IMR-90 (cell line): ENCODE measurements around the gene RPAP2. TPM values are rescaled to one million over a fixed set of nuclear protein-coding genes. Genes with fewer than 3 reads are reported as not detected.

ENCODE experiments used
- ATAC-seq: fragments of 200-7000 bp; cut with Tn5 transposase; 2 replicates; pipeline ENCODE4 v1.9.1; 2020; ENCODE audit warnings: low read depth, mild to moderate bottlenecking, moderate library complexity
- BruUV-seq: library from RNA; stranded (reverse); fragments of 400-500 nt; replicated peaks from 2 replicates; lab custom pipeline; 2021; lab: Mats Ljungman, UMichigan
- CTCF ChIA-PET: fragments of 300-600 bp; formaldehyde crosslinking; extraction: SDS; loops from one replicate; lab custom pipeline; 2021; ENCODE audit warnings: antibody characterized with exemption; lab: Yijun Ruan, JAX
- POLR2A ChIA-PET: fragments of 300-600 bp; sonication (Branson Sonifier 250); formaldehyde crosslinking; loops from one replicate; lab custom pipeline; 2022; ENCODE audit warnings: antibody characterized with exemption; ENCODE audit not compliant: unreplicated experiment; lab: Charles Lee
- DNase-seq: peaks from one replicate; pipeline ENCODE4 v3.0.0; 2013
- H2AFZ ChIP-seq: replicated peaks from 2 replicates; pipeline ENCODE3; 2013; ENCODE audit warnings: low read length, mild to moderate bottlenecking; ENCODE audit not compliant: poor library complexity
- H2AK5ac ChIP-seq: 2 replicates; pipeline ENCODE4 v1.6.1; 2013; ENCODE audit warnings: low read depth, low read length, inconsistent platforms
- H2AK9ac ChIP-seq: replicated peaks from 2 replicates; pipeline ENCODE3; 2013; ENCODE audit warnings: mild to moderate bottlenecking, low read depth, low read length, moderate library complexity; ENCODE audit not compliant: poor library complexity
- H2BK120ac ChIP-seq: 2 replicates; pipeline ENCODE4 v1.6.1; 2013; ENCODE audit warnings: low read depth, low read length, inconsistent platforms
- H2BK15ac ChIP-seq: 3 replicates; pipeline ENCODE4 v1.6.1; 2013; ENCODE audit warnings: low read depth, low read length, inconsistent platforms
- H2BK20ac ChIP-seq: 2 replicates; pipeline ENCODE4 v1.6.1; 2013; ENCODE audit warnings: low read depth, mild to moderate bottlenecking, inconsistent platforms, low read length, moderate library complexity
- H2BK5ac ChIP-seq: 2 replicates; pipeline ENCODE4 v1.6.1; 2013; ENCODE audit warnings: mild to moderate bottlenecking, low read depth, low read length, inconsistent platforms; ENCODE audit not compliant: poor library complexity, severe bottlenecking
- H3K14ac ChIP-seq: replicated peaks from 2 replicates; pipeline ENCODE4 v1.6.1; 2013; ENCODE audit warnings: low read depth, low read length, inconsistent platforms
- H3K18ac ChIP-seq: 2 replicates; pipeline ENCODE4 v1.6.1; 2013; ENCODE audit warnings: low read depth, low read length, control low read depth
- H3K23ac ChIP-seq: 2 replicates; pipeline ENCODE4 v1.6.1; 2013; ENCODE audit warnings: low read depth, low read length, inconsistent platforms
- H3K27ac ChIP-seq: 2 replicates; pipeline ENCODE4 v1.5.1; 2013; ENCODE audit warnings: mild to moderate bottlenecking, control low read depth, low read length; ENCODE audit not compliant: insufficient read depth
- H3K27me3 ChIP-seq: 2 replicates; pipeline ENCODE4 v1.6.1; 2013; ENCODE audit warnings: low read length; ENCODE audit not compliant: control insufficient read depth, insufficient read depth
- H3K36me3 ChIP-seq: 2 replicates; pipeline ENCODE4 v1.6.1; 2013; ENCODE audit warnings: low read length, mixed read lengths; ENCODE audit not compliant: control insufficient read depth, insufficient read depth
- H3K4ac ChIP-seq: 2 replicates; pipeline ENCODE4 v1.6.1; 2013; ENCODE audit warnings: low read depth, low read length, inconsistent platforms
- H3K4me1 ChIP-seq: 2 replicates; pipeline ENCODE4 v1.6.1; 2013; ENCODE audit warnings: low read length, mixed read lengths; ENCODE audit not compliant: control insufficient read depth, insufficient read depth
- H3K4me2 ChIP-seq: 2 replicates; pipeline ENCODE4 v1.6.1; 2013; ENCODE audit warnings: low read depth, mild to moderate bottlenecking, control low read depth, low read length, moderate library complexity
- H3K4me3 ChIP-seq: 2 replicates; pipeline ENCODE4 v1.5.1; 2013; ENCODE audit warnings: low read depth, mild to moderate bottlenecking, control low read depth, low read length, moderate library complexity; ENCODE audit not compliant: insufficient read depth
- H3K56ac ChIP-seq: 2 replicates; pipeline ENCODE4 v1.6.1; 2013; ENCODE audit warnings: low read length, inconsistent platforms; ENCODE audit not compliant: insufficient read depth; ENCODE audit errors: extremely low read depth
- H3K79me1 ChIP-seq, 2 experiments: 2 replicates each; pipeline ENCODE4 v1.6.1; 2013; ENCODE audit warnings: low read length in 2 of 2, inconsistent platforms in 1 of 2, low read depth in 1 of 2
- H3K9ac ChIP-seq: 2 replicates; pipeline ENCODE4 v1.6.1; 2013; ENCODE audit warnings: low read depth, low read length, control low read depth
- H3K9me1 ChIP-seq: 2 replicates; pipeline ENCODE4 v1.6.1; 2013; ENCODE audit warnings: low read length, inconsistent platforms; ENCODE audit not compliant: insufficient read depth
- H3K9me3 ChIP-seq: 2 replicates; pipeline ENCODE4 v1.6.1; 2013; ENCODE audit warnings: low read length; ENCODE audit not compliant: control insufficient read depth, insufficient read depth
- H4K20me1 ChIP-seq: 2 replicates; pipeline ENCODE4 v1.6.1; 2013; ENCODE audit warnings: low read length, inconsistent platforms; ENCODE audit not compliant: insufficient read depth
- H4K5ac ChIP-seq: 2 replicates; pipeline ENCODE4 v1.6.1; 2013; ENCODE audit warnings: mild to moderate bottlenecking, low read depth, low read length, control low read depth
- H4K8ac ChIP-seq, 2 experiments: 2 replicates each; pipeline ENCODE4 v1.6.1; 2013; ENCODE audit warnings: low read depth in 2 of 2, low read length in 2 of 2, control low read depth in 1 of 2, inconsistent platforms in 1 of 2
- H4K91ac ChIP-seq: 2 replicates; pipeline ENCODE4 v1.6.1; 2013; ENCODE audit warnings: low read depth, low read length, inconsistent platforms; ENCODE audit not compliant: insufficient read depth
- BHLHE40 ChIP-seq: fragments of 150-350 bp; IDR thresholded peaks from 2 replicates; pipeline ENCODE4 v1.6.1; 2016; ENCODE audit warnings: mild to moderate bottlenecking, low read depth, low read length
- CHD1 ChIP-seq: IDR thresholded peaks from 2 replicates; pipeline ENCODE4 v1.6.1; 2012; ENCODE audit warnings: low read depth, low read length, improper control_type of control experiment
- MAFK ChIP-seq: IDR thresholded peaks from 2 replicates; pipeline ENCODE4 v1.6.1; 2012; ENCODE audit warnings: low read depth, low read length, improper control_type of control experiment
- MAZ ChIP-seq: IDR thresholded peaks from 2 replicates; pipeline ENCODE4 v1.6.1; 2012; ENCODE audit warnings: low read depth, mild to moderate bottlenecking, low read length, improper control_type of control experiment, moderate library complexity, borderline replicate concordance
- MXI1 ChIP-seq: IDR thresholded peaks from 2 replicates; pipeline ENCODE4 v1.6.1; 2012; ENCODE audit warnings: low read depth, mild to moderate bottlenecking, low read length, moderate library complexity, borderline replicate concordance
- NFE2L2 ChIP-seq: fragments of 150-350 bp; IDR thresholded peaks from 2 replicates; pipeline ENCODE4 v1.6.1; 2016; ENCODE audit warnings: low read depth, mild to moderate bottlenecking, low read length
- POLR2A ChIP-seq: IDR thresholded peaks from 2 replicates; pipeline ENCODE4 v1.6.1; 2012; ENCODE audit warnings: mild to moderate bottlenecking, low read depth, low read length
- RAD21 ChIP-seq: IDR thresholded peaks from 2 replicates; pipeline ENCODE4 v1.6.1; 2012; ENCODE audit warnings: low read length, improper control_type of control experiment
- RFX5 ChIP-seq: IDR thresholded peaks from 2 replicates; pipeline ENCODE4 v1.8.0; 2012; ENCODE audit warnings: low read depth, mild to moderate bottlenecking, low read length, moderate library complexity
- SMC3 ChIP-seq: fragments of 150-350 bp; IDR thresholded peaks from 2 replicates; pipeline ENCODE4 v1.6.1; 2016; ENCODE audit warnings: low read depth, mild to moderate bottlenecking, antibody characterized with exemption, low read length, moderate library complexity
- WGBS, 2 experiments: methylation state at CpG; one replicate each; pipeline versions ENCODE4 v1.1.5 to v1.1.7; 2013; ENCODE audit warnings: missing lambda C conversion rate in 2 of 2; ENCODE audit not compliant: insufficient read length in 1 of 2; ENCODE audit errors: extremely low coverage in 2 of 2; 5-methylcytosine and 5-hydroxymethylcytosine counted together
- dilution Hi-C: fragments of 300-500 bp; cut with HindIII; formaldehyde crosslinking; loops from one replicate; pipeline ENCODE4 v1.14.3; 2018; ENCODE audit warnings: low sequenced_read_pairs; ENCODE audit not compliant: unreplicated experiment
- in situ Hi-C: fragments of 300-500 bp; cut with MboI; formaldehyde crosslinking; loops from 3 replicates; pipeline ENCODE4 v1.14.3; 2019; ENCODE audit warnings: low sequenced_read_pairs, inconsistent platforms, mixed read lengths
- intact Hi-C: fragments of 100-400 bp; cut with micrococcal nuclease; formaldehyde crosslinking; loops from 2 replicates; pipeline ENCODE4 v1.10.0; 2022
- polyA plus RNA-seq, 3 experiments: library from polyadenylated mRNA; depleted of rRNA; stranded (reverse); fragments of >200 nt; gene quantifications; 2 replicates each; pipeline ENCODE4 v1.2.3, GENCODE V29; 2012; ENCODE audit warnings: low replicate concordance in 1 of 3
- total RNA-seq: library from RNA; depleted of rRNA; stranded (reverse); fragments of >200 nt; gene quantifications from 2 replicates; pipeline ENCODE4 v1.2.3, GENCODE V29; 2012
- TF ChIP-seq, protein P1 (sequence below): conservative IDR thresholded peaks from 2 replicates; pipeline ENCODE4 v1.5.1; 2012; ENCODE audit warnings: mild to moderate bottlenecking, low read depth, low read length, improper control_type of control experiment
- TF ChIP-seq, protein P2 (sequence below): fragments of 150-350 bp; IDR thresholded peaks from 2 replicates; pipeline ENCODE4 v1.6.1; 2017; ENCODE audit warnings: mild to moderate bottlenecking, antibody characterized with exemption, low read length, low read depth

The RPAP2 gene
- total and polyA plus RNA-seq, 2 of the 4 experiments (the other 2 are of a cell fraction): 7.1 to 13.6 TPM

DNA sequence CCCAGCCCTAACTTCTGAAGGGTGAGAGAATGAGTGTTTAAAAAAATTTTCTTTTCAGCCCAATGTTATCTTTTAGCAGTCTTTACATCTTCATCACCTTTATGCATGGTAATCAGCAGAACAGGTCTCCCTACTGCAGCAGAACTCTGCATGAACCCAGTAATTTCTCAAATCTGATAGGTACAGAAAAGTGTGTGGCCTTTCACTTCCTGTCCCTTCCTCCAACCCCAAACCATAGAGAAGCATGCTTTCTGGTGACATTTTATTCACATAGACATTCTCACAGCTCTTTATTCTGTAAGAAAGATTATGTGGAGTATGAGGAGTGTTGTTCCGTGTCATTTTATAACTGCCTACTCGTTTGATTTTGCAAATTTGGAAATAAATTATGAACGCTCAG, 68.6 kb downstream of the RPAP2 start:
- TF ChIP-seq MAZ (no peak), BHLHE40 (no peak), CHD1 (no peak), RFX5 (no peak), SMC3 (no peak), MXI1 (no peak), NFE2L2 (no peak), POLR2A (no peak), RAD21 (no peak), MAFK (no peak)
- TF ChIP-seq, protein P1, sequence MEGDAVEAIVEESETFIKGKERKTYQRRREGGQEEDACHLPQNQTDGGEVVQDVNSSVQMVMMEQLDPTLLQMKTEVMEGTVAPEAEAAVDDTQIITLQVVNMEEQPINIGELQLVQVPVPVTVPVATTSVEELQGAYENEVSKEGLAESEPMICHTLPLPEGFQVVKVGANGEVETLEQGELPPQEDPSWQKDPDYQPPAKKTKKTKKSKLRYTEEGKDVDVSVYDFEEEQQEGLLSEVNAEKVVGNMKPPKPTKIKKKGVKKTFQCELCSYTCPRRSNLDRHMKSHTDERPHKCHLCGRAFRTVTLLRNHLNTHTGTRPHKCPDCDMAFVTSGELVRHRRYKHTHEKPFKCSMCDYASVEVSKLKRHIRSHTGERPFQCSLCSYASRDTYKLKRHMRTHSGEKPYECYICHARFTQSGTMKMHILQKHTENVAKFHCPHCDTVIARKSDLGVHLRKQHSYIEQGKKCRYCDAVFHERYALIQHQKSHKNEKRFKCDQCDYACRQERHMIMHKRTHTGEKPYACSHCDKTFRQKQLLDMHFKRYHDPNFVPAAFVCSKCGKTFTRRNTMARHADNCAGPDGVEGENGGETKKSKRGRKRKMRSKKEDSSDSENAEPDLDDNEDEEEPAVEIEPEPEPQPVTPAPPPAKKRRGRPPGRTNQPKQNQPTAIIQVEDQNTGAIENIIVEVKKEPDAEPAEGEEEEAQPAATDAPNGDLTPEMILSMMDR: no peak
- TF ChIP-seq, protein P2, sequence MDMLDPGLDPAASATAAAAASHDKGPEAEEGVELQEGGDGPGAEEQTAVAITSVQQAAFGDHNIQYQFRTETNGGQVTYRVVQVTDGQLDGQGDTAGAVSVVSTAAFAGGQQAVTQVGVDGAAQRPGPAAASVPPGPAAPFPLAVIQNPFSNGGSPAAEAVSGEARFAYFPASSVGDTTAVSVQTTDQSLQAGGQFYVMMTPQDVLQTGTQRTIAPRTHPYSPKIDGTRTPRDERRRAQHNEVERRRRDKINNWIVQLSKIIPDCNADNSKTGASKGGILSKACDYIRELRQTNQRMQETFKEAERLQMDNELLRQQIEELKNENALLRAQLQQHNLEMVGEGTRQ: no peak
- ChIA-PET POLR2A (no interaction called here), CTCF (no interaction called here)
- WGBS, 2 experiments: no CpG with 5 or more reads among the region's 3 CpGs
- no peaks in the 10 kb centered on the region for H3K27me3 ChIP-seq
- no peak overlapping the region for H3K18ac ChIP-seq
- no peak overlapping the region for H3K9ac ChIP-seq
- no peak overlapping the region for H4K5ac ChIP-seq
- H2AK5ac ChIP-seq: no peak overlapping the region
- no peak overlapping the region for H3K4ac ChIP-seq
- no peaks in the 10 kb centered on the region for H3K9me3 ChIP-seq
- intact Hi-C loops (no loop called here), dilution Hi-C loops (no loop called here), in situ Hi-C loops (no loop called here)
- H2AFZ ChIP-seq: no peak overlapping the region
- H3K4me3 ChIP-seq: no peak overlapping the region
- H3K27ac ChIP-seq: no peak overlapping the region
- no peak overlapping the region for H2BK5ac ChIP-seq
- no peak overlapping the region for H4K8ac ChIP-seq
- no peaks in the 10 kb centered on the region for H4K20me1 ChIP-seq
- H2BK15ac ChIP-seq: no peak overlapping the region
- no peak for DNase-seq
- no peak overlapping the region for H3K56ac ChIP-seq
- no peaks in the 10 kb centered on the region for H3K36me3 ChIP-seq
- H3K4me1 ChIP-seq: no peaks in the 10 kb centered on the region
- H2AK9ac ChIP-seq: no peak overlapping the region
- no TSS peak for BruUV-seq
- no peak overlapping the region for H2BK120ac ChIP-seq
- H3K4me2 ChIP-seq: no peak overlapping the region
- no peak overlapping the region for H3K23ac ChIP-seq
- H4K91ac ChIP-seq: no peak overlapping the region
- H3K9me1 ChIP-seq: 0 out of 2 replicates have a peak, but pooled peaks cover 3% of the 10 kb centered on the region
- no peak overlapping the region for H3K14ac ChIP-seq
- H3K79me1 ChIP-seq: no peaks in the 10 kb centered on the region
- H2BK20ac ChIP-seq: no peak overlapping the region
- ATAC-seq: no peak
